Measurements from ENCODE around the gene TSKS.

The TSKS gene

GRCh38 chr19:49763230-49763629 lies at the start of gene TSKS:
Gene TSKS (minus strand): TSS chr19:49763306. CDS start chr19:49763247, 59 bp downstream.
- DNase-seq, result no peak

GRCh38 chr19:49812452-49812996 lies 49.4 kb upstream of the TSKS start:
- DNase-seq, result peak in 1 of 51 donors; percentile 61

GRCh38 chr19:49811328-49811727 lies 48.2 kb upstream of the TSKS start:
- DNase-seq, result no peak

- no peak for DNase-seq
Observed at GRCh38 chr19:49809941-49810389, 46.9 kb upstream of the TSKS start.

GRCh38 chr19:49809160-49809940 lies 46.2 kb upstream of the TSKS start:
- peak in 45 of 51 donors; percentile 11 to 70 (median 47) for DNase-seq

- peak; percentile 26 to 96 (median 81) for DNase-seq
Observed at GRCh38 chr19:49808711-49809159, 45.6 kb upstream of the TSKS start.

- no peak for DNase-seq
Observed at GRCh38 chr19:49807904-49808675, 45.0 kb upstream of the TSKS start.

- peak in 2 of 51 donors; percentile 12 for DNase-seq
Observed at GRCh38 chr19:49807058-49807903, 44.2 kb upstream of the TSKS start.

GRCh38 chr19:49806620-49806959 lies 43.5 kb upstream of the TSKS start:
- DNase-seq, result no peak

- no peak for DNase-seq
Observed at GRCh38 chr19:49805822-49806619, 42.9 kb upstream of the TSKS start.

GRCh38 chr19:49803529-49803856 lies 40.4 kb upstream of the TSKS start:
- no peak for DNase-seq

GRCh38 chr19:49802836-49803528 lies 39.9 kb upstream of the TSKS start:
- no peak for DNase-seq

- peak; percentile 32 to 96 (median 84) for DNase-seq
Observed at GRCh38 chr19:49801966-49802661, 39.0 kb upstream of the TSKS start.

- no peak for DNase-seq
Observed at GRCh38 chr19:49801401-49801888, 38.3 kb upstream of the TSKS start.

- DNase-seq, result no peak
Observed at GRCh38 chr19:49800771-49801170, 37.7 kb upstream of the TSKS start.

GRCh38 chr19:49799798-49800376 lies 36.8 kb upstream of the TSKS start:
- DNase-seq, result no peak

GRCh38 chr19:49799271-49799797 lies 36.2 kb upstream of the TSKS start:
- no peak for DNase-seq

GRCh38 chr19:49798574-49798973 lies 35.5 kb upstream of the TSKS start:
- DNase-seq, result no peak

- no peak for DNase-seq
Observed at GRCh38 chr19:49795615-49796014, 32.5 kb upstream of the TSKS start.
